Thyroid gland (tissue), 4 donors: ENCODE data around the gene SYCE3. TPM values are rescaled to one million over a fixed set of nuclear protein-coding genes. Genes with fewer than 3 reads are reported as not detected.

Source experiments
- DNase-seq, 2 donors: peaks; one replicate each; pipeline ENCODE4 v3.0.0-alpha.2; 2019
- H3K27ac ChIP-seq, 3 donors: fragments of 200-600 bp; sonication (generic); 1 replicate in 2 of 3; 2 replicates in 1 of 3; pipeline ENCODE4 v1.5.1; 2016 to 2019; ENCODE audit warnings: mild to moderate bottlenecking in 1 of 3, moderate library complexity in 1 of 3
- H3K27me3 ChIP-seq: fragments of 200-600 bp; sonication (generic); one replicate; pipeline ENCODE4 v1.5.1; 2019
- H3K36me3 ChIP-seq, 2 donors: fragments of 200-600 bp; sonication (generic); one replicate each; pipeline ENCODE4 v1.5.1; 2016 to 2019
- H3K4me1 ChIP-seq, 2 donors: fragments of 200-600 bp; sonication (generic); one replicate each; pipeline ENCODE4 v1.5.1; 2017 to 2019
- H3K4me3 ChIP-seq, 3 donors: fragments of 200-600 bp; sonication (generic); replicated peaks in 1 of 3; 1 replicate in 2 of 3; 2 replicates in 1 of 3; pipeline ENCODE4 v1.5.1; 2016; ENCODE audit warnings: mild to moderate bottlenecking in 1 of 3
- H3K9me3 ChIP-seq: fragments of 200-600 bp; sonication (generic); one replicate; pipeline ENCODE4 v1.5.1; 2017
- POLR2A ChIP-seq, 2 donors: fragments of 450-650 bp; IDR thresholded peaks; one replicate each; pipeline ENCODE4 v1.6.1; 2017; ENCODE audit warnings: antibody characterized with exemption in 2 of 2, mild to moderate bottlenecking in 2 of 2, moderate library complexity in 1 of 2
- WGBS, 2 donors: methylation state at CpG; one replicate each; pipeline ENCODE4 v1.1.5; 2017; 5-methylcytosine and 5-hydroxymethylcytosine counted together
- intact Hi-C: fragments of 100-400 bp; cut with DNase I; formaldehyde crosslinking; loops from one replicate; pipeline ENCODE4 v1.15.1; 2023
- total RNA-seq, 4 donors: library from RNA; depleted of rRNA; stranded (reverse); fragments of >200 nt; gene quantifications; one replicate each; pipeline ENCODE4 v1.2.3, GENCODE V29; 2016
- TF ChIP-seq, protein P1 (sequence below), 6 experiments: fragments of 200-600 bp in 3 of 6; fragments of 450-650 bp in 3 of 6; sonication (generic) in 3 of 6; IDR thresholded peaks; one replicate each; pipeline ENCODE4 v1.5.1; 2016 to 2019; ENCODE audit warnings: antibody characterized with exemption in 6 of 6, mild to moderate bottlenecking in 2 of 6, inconsistent platforms in 1 of 6, moderate library complexity in 1 of 6

Gene SYCE3
- total RNA-seq, 4 donors from 2014 or later, result 3.5 to 6.0 (median 4.3) TPM; not detected in 1

- H3K27me3 ChIP-seq, result no peaks in the 10 kb centered on the region
- no peak overlapping the region for H3K27ac ChIP-seq
- no peak for DNase-seq
- WGBS, 2 donors, result 93 to 99% methylated on average over 19 to 37 of the region's 44 CpGs
- no peaks in the 10 kb centered on the region for H3K9me3 ChIP-seq
- H3K36me3 ChIP-seq, result peaks cover 23 to 27% of the 10 kb centered on the region in 2 donors
- no peak for TF ChIP-seq POLR2A (IDR thresholded peaks at IDR 0.05)
- TF ChIP-seq, protein P1, sequence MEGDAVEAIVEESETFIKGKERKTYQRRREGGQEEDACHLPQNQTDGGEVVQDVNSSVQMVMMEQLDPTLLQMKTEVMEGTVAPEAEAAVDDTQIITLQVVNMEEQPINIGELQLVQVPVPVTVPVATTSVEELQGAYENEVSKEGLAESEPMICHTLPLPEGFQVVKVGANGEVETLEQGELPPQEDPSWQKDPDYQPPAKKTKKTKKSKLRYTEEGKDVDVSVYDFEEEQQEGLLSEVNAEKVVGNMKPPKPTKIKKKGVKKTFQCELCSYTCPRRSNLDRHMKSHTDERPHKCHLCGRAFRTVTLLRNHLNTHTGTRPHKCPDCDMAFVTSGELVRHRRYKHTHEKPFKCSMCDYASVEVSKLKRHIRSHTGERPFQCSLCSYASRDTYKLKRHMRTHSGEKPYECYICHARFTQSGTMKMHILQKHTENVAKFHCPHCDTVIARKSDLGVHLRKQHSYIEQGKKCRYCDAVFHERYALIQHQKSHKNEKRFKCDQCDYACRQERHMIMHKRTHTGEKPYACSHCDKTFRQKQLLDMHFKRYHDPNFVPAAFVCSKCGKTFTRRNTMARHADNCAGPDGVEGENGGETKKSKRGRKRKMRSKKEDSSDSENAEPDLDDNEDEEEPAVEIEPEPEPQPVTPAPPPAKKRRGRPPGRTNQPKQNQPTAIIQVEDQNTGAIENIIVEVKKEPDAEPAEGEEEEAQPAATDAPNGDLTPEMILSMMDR (IDR thresholded peaks at IDR 0.05), result no peak
- H3K4me1 ChIP-seq, result peaks cover 9 to 16% of the 10 kb centered on the region in 2 donors
- no peak overlapping the region for H3K4me3 ChIP-seq
- intact Hi-C loops, result loop anchor here (10.0 kb wide), 1 partner anchor 260 kb away; the partner anchor contains the start of gene TUBGCP6
Observed at GRCh38 chr22:50504369-50505211, 58.1 kb downstream of the SYCE3 start.

DNA sequence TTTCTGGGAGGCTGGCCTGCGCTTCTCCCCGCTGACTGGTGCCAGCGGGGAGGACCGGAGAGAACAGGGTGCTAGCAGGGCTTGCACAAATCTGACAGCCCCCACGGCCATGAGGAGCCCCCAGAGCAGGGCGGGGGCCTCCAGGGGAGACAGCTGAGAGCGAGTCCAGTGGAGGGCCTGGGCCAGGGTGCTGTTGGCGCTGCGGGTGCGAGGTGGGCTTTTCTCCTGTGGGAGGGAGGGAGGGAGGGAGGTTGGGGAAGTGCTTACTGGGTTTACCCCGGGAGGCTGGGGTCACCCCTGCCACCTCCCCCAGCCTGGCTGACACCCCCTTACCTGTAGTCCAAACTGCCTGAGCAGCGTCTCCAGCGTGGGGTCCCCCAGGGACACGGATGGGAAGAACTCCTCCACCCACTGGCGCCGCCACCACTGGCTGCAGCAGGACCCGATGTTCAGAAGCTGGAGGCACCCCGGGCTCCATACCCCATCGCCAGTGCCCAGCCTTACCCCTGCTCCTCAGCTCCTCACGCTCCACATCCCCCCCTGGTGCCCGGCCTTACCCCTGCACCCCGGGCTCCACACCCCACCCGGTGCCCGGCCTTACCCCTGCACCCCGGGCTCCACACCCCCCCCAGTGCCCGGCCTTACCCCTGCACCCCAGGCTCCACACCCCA lies 59.1 kb downstream of the SYCE3 start:
- peaks cover 10 to 12% of the 10 kb centered on the region in 2 donors for H3K4me1 ChIP-seq
- no peaks in the 10 kb centered on the region for H3K9me3 ChIP-seq
- no peak overlapping the region for H3K27ac ChIP-seq
- WGBS, 2 donors, result 90 to 92% methylated on average over 14 to 15 of the region's 26 CpGs
- H3K4me3 ChIP-seq, result no peak overlapping the region
- H3K36me3 ChIP-seq, result peaks cover 23 to 27% of the 10 kb centered on the region in 2 donors
- H3K27me3 ChIP-seq, result no peaks in the 10 kb centered on the region
- TF ChIP-seq, protein P1 (IDR thresholded peaks at IDR 0.05), result no peak
- no peak for TF ChIP-seq POLR2A (IDR thresholded peaks at IDR 0.05)
- intact Hi-C loops, result loop anchor here (10.0 kb wide), 1 partner anchor 259 kb away; the partner anchor contains the start of gene TUBGCP6
- DNase-seq, result no peak

DNA sequence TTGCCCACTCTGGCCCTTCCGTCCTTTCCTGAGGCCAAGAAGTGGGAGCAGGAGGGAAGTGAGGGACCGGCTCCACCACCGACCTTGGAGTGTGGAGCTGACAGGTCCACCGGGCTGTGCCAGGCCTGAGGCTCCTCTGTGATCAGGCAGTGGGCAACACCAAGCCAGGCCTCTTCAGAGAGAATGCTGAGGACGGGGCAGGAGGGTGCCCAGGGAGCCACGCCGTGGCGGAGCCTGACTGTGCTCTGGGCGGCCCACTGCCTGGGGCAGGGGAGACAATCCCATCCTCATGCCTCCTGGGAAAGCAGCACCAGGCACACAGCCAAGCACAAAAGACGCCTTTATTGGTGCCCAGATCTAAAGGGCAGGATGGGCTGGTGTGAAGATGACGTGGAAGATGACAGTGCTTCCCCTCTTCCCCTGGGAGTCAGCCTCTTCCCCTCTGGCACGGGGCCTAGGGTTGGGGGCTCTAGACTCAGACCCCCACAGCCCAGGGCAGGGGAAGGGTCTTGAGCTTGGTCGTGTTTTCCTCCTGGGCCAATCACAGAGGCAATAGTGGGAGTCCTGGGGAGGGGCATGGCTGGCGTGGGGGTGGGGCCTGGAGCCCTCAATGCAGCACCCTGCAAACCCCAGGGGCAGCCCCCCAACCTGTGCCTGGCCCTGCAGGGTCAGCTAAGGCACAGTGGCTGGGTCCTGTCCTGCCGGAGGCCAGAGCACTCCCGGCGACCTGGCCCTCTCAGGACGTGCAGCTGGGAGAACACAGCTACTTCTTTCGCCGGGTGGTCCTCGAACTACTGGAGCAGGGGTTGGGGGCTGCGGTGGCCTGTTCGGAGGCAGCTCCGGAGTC lies 59.9 kb downstream of the SYCE3 start:
- DNase-seq, result no peak
- H3K36me3 ChIP-seq, result peaks cover 23 to 27% of the 10 kb centered on the region in 2 donors
- no peaks in the 10 kb centered on the region for H3K27me3 ChIP-seq
- no peak for TF ChIP-seq POLR2A (IDR thresholded peaks at IDR 0.05)
- TF ChIP-seq, protein P1 (IDR thresholded peaks at IDR 0.05), result no peak
- no peak overlapping the region for H3K4me3 ChIP-seq
- no peaks in the 10 kb centered on the region for H3K9me3 ChIP-seq
- H3K4me1 ChIP-seq, result peaks cover 13 to 19% of the 10 kb centered on the region in 2 donors
- intact Hi-C loops, result loop anchor here (10.0 kb wide), 1 partner anchor 258 kb away; the partner anchor contains the start of gene TUBGCP6
- WGBS, 2 donors, result 90% methylated on average over 13 to 15 of the region's 24 CpGs
- no peak overlapping the region for H3K27ac ChIP-seq

- H3K27ac ChIP-seq, result no peak overlapping the region
- DNase-seq, result no peak
- intact Hi-C loops, result loop anchor here (10.0 kb wide), 1 partner anchor 257 kb away; the partner anchor contains the start of gene TUBGCP6
Observed at GRCh38 chr22:50502096-50502495, 60.6 kb downstream of the SYCE3 start.

More at GRCh38 chr22:50502096-50502495, 60.6 kb downstream of the SYCE3 start:
- no peak for TF ChIP-seq POLR2A (IDR thresholded peaks at IDR 0.05)
- TF ChIP-seq, protein P1 (IDR thresholded peaks at IDR 0.05), result no peak
- Histone ChIP-seq H3K27me3 (no peaks in the 10 kb centered on the region), H3K9me3 (no peaks in the 10 kb centered on the region), H3K4me1 (peaks cover 13 to 20% of the 10 kb centered on the region in 2 donors), H3K4me3 (no peak overlapping the region), H3K36me3 (peaks cover 23 to 27% of the 10 kb centered on the region in 2 donors)
- WGBS, 2 donors, result 92 to 93% methylated on average over 6 of the region's 6 CpGs

Other genes starting within 250 kb of the SYCE3 start
- gene DENND6B, start 235.9 kb downstream of the SYCE3 start, total RNA-seq, result 10 to 100 TPM in 2 of 4 donors, 1 to 10 TPM in 2; 4.3 to 14.3 (median 9.3) TPM
- 100 to 1,000 TPM in 1 of 4 donors, 10 to 100 TPM in 3; 65.7 to 103 (median 74.0) TPM for gene PPP6R2, start 219.6 kb downstream of the SYCE3 start, total RNA-seq
- gene SBF1, start 87.9 kb downstream of the SYCE3 start, total RNA-seq, result 100 to 1,000 TPM in 3 of 4 donors, 10 to 100 TPM in 1; 80.0 to 227 (median 128) TPM
- 10 to 100 TPM in 1 of 4 donors, 1 to 10 TPM in 3; 5.2 to 23.5 (median 6.6) TPM for gene ADM2, start 81.4 kb downstream of the SYCE3 start, total RNA-seq
- 10 to 100 TPM in 1 of 4 donors, 1 to 10 TPM in 3; 2.1 to 11.3 (median 4.7) TPM for gene MIOX, start 76.1 kb downstream of the SYCE3 start, total RNA-seq
- gene LMF2, start 55.2 kb downstream of the SYCE3 start, total RNA-seq, result 100 to 1,000 TPM in 2 of 4 donors, 10 to 100 TPM in 2; 53.2 to 117 (median 96.6) TPM
- 10 to 100 TPM; 39.6 to 47.5 (median 43.1) TPM for gene NCAPH2, start 54.7 kb downstream of the SYCE3 start, total RNA-seq
- 1 to 10 TPM in 3 of 4 donors, not detected in 1; 2.6 to 5.5 (median 2.9) TPM for gene SCO2, start 37.3 kb downstream of the SYCE3 start, total RNA-seq
- 10 to 100 TPM; 28.0 to 61.0 (median 33.6) TPM for gene TYMP, start 32.9 kb downstream of the SYCE3 start, total RNA-seq
- under 1 TPM in 1 of 4 donors, not detected in 3; 0.27 TPM for gene KLHDC7B, start 17.0 kb downstream of the SYCE3 start, total RNA-seq
- 10 to 100 TPM in 3 of 4 donors, 1 to 10 TPM in 1; 9.7 to 38.7 (median 14.9) TPM for gene CPT1B, start 15.5 kb upstream of the SYCE3 start, total RNA-seq
- 10 to 100 TPM; 49.1 to 96.9 (median 67.8) TPM for gene CHKB, start 19.9 kb upstream of the SYCE3 start, total RNA-seq
- 1 to 10 TPM in 3 of 4 donors, under 1 TPM in 1; 0.94 to 3.3 (median 1.5) TPM for gene MAPK8IP2, start 37.9 kb upstream of the SYCE3 start, total RNA-seq
- 10 to 100 TPM; 30.9 to 73.5 (median 61.2) TPM for gene ARSA, start 65.2 kb upstream of the SYCE3 start, total RNA-seq
- 10 to 100 TPM; 11.5 to 23.0 (median 17.7) TPM for gene SHANK3, start 109.9 kb upstream of the SYCE3 start, total RNA-seq
- gene ACR, start 175.3 kb upstream of the SYCE3 start, total RNA-seq, result 1 to 10 TPM in 1 of 4 donors, under 1 TPM in 1, not detected in 2; 0.27 to 1.4 TPM
- 10 to 100 TPM; 20.7 to 29.3 (median 27.0) TPM for gene RABL2B, start 220.7 kb upstream of the SYCE3 start, total RNA-seq